Transverse colon (tissue), 4 donors: Measurements from ENCODE around the gene SCAPER. TPM values are rescaled to one million over a fixed set of nuclear protein-coding genes. Genes with fewer than 3 reads are reported as not detected.

Experiments used
- DNase-seq: peaks from one replicate; pipeline ENCODE4 v3.0.0-alpha.2; 2019
- H3K27ac ChIP-seq, 4 donors: fragments of 200-600 bp; sonication (generic); 2 replicates each; pipeline ENCODE4 v1.5.1; 2016 to 2018; ENCODE audit warnings: inconsistent platforms in 4 of 4
- H3K27me3 ChIP-seq: fragments of 200-600 bp; sonication (generic); 2 replicates; pipeline ENCODE4 v1.5.1; 2017; ENCODE audit warnings: inconsistent platforms
- H3K36me3 ChIP-seq, 4 donors: fragments of 200-600 bp; sonication (generic); 2 replicates each; pipeline ENCODE4 v1.5.1; 2017 to 2019; ENCODE audit warnings: inconsistent platforms in 4 of 4
- H3K4me1 ChIP-seq, 4 donors: fragments of 200-600 bp; sonication (generic); 2 replicates each; pipeline ENCODE4 v1.5.1; 2017 to 2020; ENCODE audit warnings: inconsistent platforms in 4 of 4
- H3K4me3 ChIP-seq, 4 donors: fragments of 200-600 bp; sonication (generic); 1 replicate in 1 of 4; 2 replicates in 3 of 4; pipeline versions ENCODE4 v1.5.1 to v1.6.1; 2017 to 2019; ENCODE audit warnings: inconsistent platforms in 4 of 4
- H3K9me3 ChIP-seq, 2 donors: fragments of 200-600 bp; sonication (generic); 2 replicates each; pipeline ENCODE4 v1.5.1; 2017 to 2019; ENCODE audit warnings: inconsistent platforms in 2 of 2
- EP300 ChIP-seq: sonication (generic); formaldehyde crosslinking; IDR thresholded peaks from one replicate; pipeline ENCODE4 v1.6.1; 2017; ENCODE audit warnings: antibody characterized with exemption, low read depth
- POLR2A ChIP-seq: fragments of 450-650 bp; IDR thresholded peaks from one replicate; pipeline ENCODE4 v1.6.1; 2016; ENCODE audit warnings: antibody characterized with exemption, mild to moderate bottlenecking, moderate library complexity
- POLR2AphosphoS5 ChIP-seq, 3 donors: sonication (generic); formaldehyde crosslinking; IDR thresholded peaks; one replicate each; pipeline ENCODE4 v1.6.1; 2016; ENCODE audit warnings: antibody characterized with exemption in 3 of 3
- WGBS, 2 donors: methylation state at CpG; one replicate each; pipeline ENCODE4 v1.1.5; 2018; ENCODE audit warnings: low coverage in 1 of 2; 5-methylcytosine and 5-hydroxymethylcytosine counted together
- in situ Hi-C, 4 donors: fragments of 200-750 bp; cut with MboI; loops; one replicate each; pipeline versions ENCODE4 v1.15.0 to v1.15.1; 2017; ENCODE audit warnings: low sequenced_read_pairs in 3 of 4, low pct_ligation_motif_present in 1 of 4, low pct_unique_long_range_greater_than_20kb in 1 of 4
- intact Hi-C: fragments of 100-400 bp; cut with DNase I; formaldehyde crosslinking; loops from one replicate; pipeline ENCODE4 v1.15.1; 2023; ENCODE audit warnings: low total_unique reads
- total RNA-seq, 4 donors: library from RNA; depleted of rRNA; stranded (reverse); fragments of >200 nt; gene quantifications; one replicate each; pipeline ENCODE4 v1.1.0, GENCODE V29; 2016
- TF ChIP-seq, protein P1 (sequence below), 5 experiments: fragments of 200-600 bp in 3 of 5; fragments of 450-650 bp in 2 of 5; sonication (generic) in 3 of 5; IDR thresholded peaks; 1 replicate in 2 of 5; 2 replicates in 3 of 5; pipeline ENCODE4 v1.5.1; 2016 to 2017; ENCODE audit warnings: antibody characterized with exemption in 5 of 5, inconsistent platforms in 3 of 5, mild to moderate bottlenecking in 2 of 5, moderate library complexity in 1 of 5

Gene SCAPER
- total RNA-seq, 4 donors from 2014 or later, result 31.8 to 121 (median 48.7) TPM

GRCh38 chr15:76664411-76664810 lies 240.7 kb downstream of the SCAPER start:
- H3K4me1 ChIP-seq, result no peaks in the 10 kb centered on the region
- intact Hi-C loops, result no loop called here
- WGBS, 2 donors, result 85 to 90% methylated on average over 2 of the region's 2 CpGs
- H3K9me3 ChIP-seq, result no peaks in the 10 kb centered on the region
- no peaks in the 10 kb centered on the region for H3K36me3 ChIP-seq
- no peaks in the 10 kb centered on the region for H3K27me3 ChIP-seq
- TF ChIP-seq POLR2AphosphoS5 (IDR thresholded peaks at IDR 0.05), result no peak
- no peak for TF ChIP-seq EP300
- TF ChIP-seq POLR2A, result no peak
- TF ChIP-seq, protein P1, sequence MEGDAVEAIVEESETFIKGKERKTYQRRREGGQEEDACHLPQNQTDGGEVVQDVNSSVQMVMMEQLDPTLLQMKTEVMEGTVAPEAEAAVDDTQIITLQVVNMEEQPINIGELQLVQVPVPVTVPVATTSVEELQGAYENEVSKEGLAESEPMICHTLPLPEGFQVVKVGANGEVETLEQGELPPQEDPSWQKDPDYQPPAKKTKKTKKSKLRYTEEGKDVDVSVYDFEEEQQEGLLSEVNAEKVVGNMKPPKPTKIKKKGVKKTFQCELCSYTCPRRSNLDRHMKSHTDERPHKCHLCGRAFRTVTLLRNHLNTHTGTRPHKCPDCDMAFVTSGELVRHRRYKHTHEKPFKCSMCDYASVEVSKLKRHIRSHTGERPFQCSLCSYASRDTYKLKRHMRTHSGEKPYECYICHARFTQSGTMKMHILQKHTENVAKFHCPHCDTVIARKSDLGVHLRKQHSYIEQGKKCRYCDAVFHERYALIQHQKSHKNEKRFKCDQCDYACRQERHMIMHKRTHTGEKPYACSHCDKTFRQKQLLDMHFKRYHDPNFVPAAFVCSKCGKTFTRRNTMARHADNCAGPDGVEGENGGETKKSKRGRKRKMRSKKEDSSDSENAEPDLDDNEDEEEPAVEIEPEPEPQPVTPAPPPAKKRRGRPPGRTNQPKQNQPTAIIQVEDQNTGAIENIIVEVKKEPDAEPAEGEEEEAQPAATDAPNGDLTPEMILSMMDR (IDR thresholded peaks at IDR 0.05), result no peak
- in situ Hi-C loops, result no loop called here
- no peak overlapping the region for H3K27ac ChIP-seq
- no peak for DNase-seq
- no peak overlapping the region for H3K4me3 ChIP-seq

DNA sequence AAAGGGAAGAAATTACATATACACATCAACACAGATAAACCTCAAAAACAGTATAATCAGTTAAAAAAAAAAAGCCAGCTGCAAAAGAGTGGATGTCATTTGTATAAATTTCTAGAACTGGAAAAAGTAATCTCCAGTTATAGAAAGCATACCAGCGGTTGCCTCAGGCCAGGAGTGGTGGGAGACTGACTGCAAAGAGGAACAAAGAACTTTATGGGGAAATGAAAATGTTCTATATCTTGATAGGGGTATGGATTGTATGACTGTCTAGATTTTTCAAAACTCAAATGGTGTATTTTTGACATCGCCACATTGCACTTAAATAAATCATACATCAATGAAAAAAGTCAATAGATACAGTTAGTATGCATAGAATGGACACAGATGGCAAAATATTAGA lies 241.6 kb downstream of the SCAPER start:
- Histone ChIP-seq H3K36me3 (no peaks in the 10 kb centered on the region), H3K4me3 (no peak overlapping the region), H3K9me3 (no peaks in the 10 kb centered on the region), H3K4me1 (no peaks in the 10 kb centered on the region), H3K27me3 (no peaks in the 10 kb centered on the region), H3K27ac (no peak overlapping the region)
- in situ Hi-C loops, result no loop called here
- TF ChIP-seq, protein P1 (IDR thresholded peaks at IDR 0.05), result no peak
- TF ChIP-seq POLR2AphosphoS5 (IDR thresholded peaks at IDR 0.05), result no peak
- no peak for TF ChIP-seq POLR2A
- no peak for TF ChIP-seq EP300
- WGBS, 2 donors, result 79 to 86% methylated on average over 2 of the region's 2 CpGs
- intact Hi-C loops, result no loop called here
- no peak for DNase-seq

DNA sequence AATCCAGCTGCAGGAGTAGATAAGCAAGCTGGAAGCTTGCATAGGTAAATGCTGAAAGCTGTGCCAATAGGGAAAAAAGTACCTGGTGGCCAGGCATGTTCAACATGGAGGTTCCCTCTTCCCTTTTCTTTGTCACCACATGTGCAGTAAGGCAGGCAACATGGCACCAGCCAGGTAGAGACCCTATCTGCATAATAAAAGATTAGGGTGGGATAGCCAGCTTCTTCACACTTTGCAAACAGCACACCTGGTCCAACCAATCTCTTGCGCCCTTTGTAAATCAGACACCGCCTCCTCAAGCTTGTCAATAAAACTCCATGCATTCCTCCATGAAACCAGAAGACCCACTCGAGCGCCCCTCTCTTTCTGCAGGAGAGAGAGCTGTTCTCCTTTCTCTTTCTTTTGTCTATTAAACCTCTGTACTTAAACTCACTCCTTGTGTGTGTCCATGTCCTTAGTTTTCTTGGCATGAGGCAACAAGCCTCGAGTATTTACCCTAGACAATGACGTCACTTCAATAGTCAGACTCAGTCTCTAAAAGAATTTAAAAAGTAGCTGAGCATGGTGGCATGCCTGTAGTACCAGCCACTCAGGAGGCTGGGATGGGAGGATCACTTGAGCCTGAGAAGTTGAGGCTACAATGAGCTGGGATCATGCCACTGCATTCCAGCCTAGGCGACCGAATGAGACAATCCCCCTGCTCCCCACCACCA lies 256.3 kb downstream of the SCAPER start:
- Histone ChIP-seq H3K36me3 (peaks cover 0 to 9% (median 0%) of the 10 kb centered on the region in 4 donors), H3K27me3 (no peaks in the 10 kb centered on the region), H3K27ac (no peak overlapping the region), H3K4me3 (no peak overlapping the region), H3K4me1 (no peaks in the 10 kb centered on the region), H3K9me3 (no peaks in the 10 kb centered on the region)
- DNase-seq, result no peak
- intact Hi-C loops (no loop called here), in situ Hi-C loops (no loop called here)
- TF ChIP-seq, protein P1 (IDR thresholded peaks at IDR 0.05), result no peak
- no peak for TF ChIP-seq POLR2AphosphoS5 (IDR thresholded peaks at IDR 0.05)
- TF ChIP-seq EP300, result no peak
- TF ChIP-seq POLR2A, result no peak
- 95 to 100% methylated on average over 2 to 8 of the region's 8 CpGs for WGBS, 2 donors

DNA sequence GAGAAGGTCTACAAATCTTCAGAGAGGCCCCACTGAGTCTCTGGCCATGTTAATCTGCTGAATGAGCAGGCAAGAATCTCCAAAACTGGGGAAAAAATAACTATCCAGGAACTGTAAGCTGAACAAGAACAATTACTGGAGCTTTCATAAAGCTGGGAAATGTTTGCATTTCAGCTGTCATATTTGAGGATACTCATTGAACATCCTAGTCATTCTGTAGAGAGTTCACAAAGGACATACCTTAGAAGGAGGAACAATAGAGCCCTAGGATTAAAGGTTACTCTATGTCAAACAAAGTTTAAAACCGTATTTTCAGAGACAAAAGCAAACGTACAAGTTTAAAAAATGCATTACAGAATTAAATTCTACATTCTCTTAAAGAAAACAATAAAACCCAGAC lies 257.5 kb downstream of the SCAPER start:
- Histone ChIP-seq H3K4me3 (no peak overlapping the region), H3K27me3 (no peaks in the 10 kb centered on the region), H3K27ac (no peak overlapping the region), H3K36me3 (peaks cover 0 to 9% (median 0%) of the 10 kb centered on the region in 4 donors), H3K4me1 (no peaks in the 10 kb centered on the region), H3K9me3 (no peaks in the 10 kb centered on the region)
- 69 to 80% methylated on average over 2 of the region's 2 CpGs for WGBS, 2 donors
- intact Hi-C loops (no loop called here), in situ Hi-C loops (no loop called here)
- TF ChIP-seq EP300, result no peak
- TF ChIP-seq POLR2A, result no peak
- TF ChIP-seq POLR2AphosphoS5 (IDR thresholded peaks at IDR 0.05), result no peak
- TF ChIP-seq, protein P1 (IDR thresholded peaks at IDR 0.05), result no peak
- no peak for DNase-seq
